Keratinocyte (primary cell): ENCODE data around the gene UXS1. TPM values are rescaled to one million over a fixed set of nuclear protein-coding genes. Genes with fewer than 3 reads are reported as not detected.

Source experiments
- DNase-seq: peaks from one replicate; pipeline ENCODE4 v3.0.0-alpha.2; 2011; ENCODE audit warnings: low read depth, missing footprints, low spot score
- FAIRE-seq: peaks from 2 replicates; lab custom pipeline; 2011; peaks lifted over from hg19 to GRCh38; lab: Jason Lieb, UNC
- H2AFZ ChIP-seq: 2 replicates; pipeline ENCODE4 v1.6.0; 2012; ENCODE audit warnings: low read length, control low read depth, inconsistent platforms; ENCODE audit not compliant: control insufficient read depth
- H3K27ac ChIP-seq: 2 replicates; pipeline ENCODE4 v1.5.1; 2011; ENCODE audit warnings: low read length; ENCODE audit not compliant: control insufficient read depth, insufficient read depth
- H3K27me3 ChIP-seq: 3 replicates; pipeline ENCODE4 v1.6.0; 2011; ENCODE audit warnings: low read length; ENCODE audit not compliant: control insufficient read depth, insufficient read depth; ENCODE audit errors: extremely low read depth
- H3K36me3 ChIP-seq, 2 experiments: 2 replicates in 1 of 2; 3 replicates in 1 of 2; pipeline ENCODE4 v1.5.1; 2011; ENCODE audit warnings: low read length in 2 of 2, mild to moderate bottlenecking in 1 of 2; ENCODE audit not compliant: control insufficient read depth in 2 of 2, insufficient read depth in 2 of 2; ENCODE audit errors: extremely low read depth in 1 of 2
- H3K4me1 ChIP-seq: 3 replicates; pipeline ENCODE4 v1.5.1; 2011; ENCODE audit warnings: low read length; ENCODE audit not compliant: control insufficient read depth, insufficient read depth; ENCODE audit errors: extremely low read depth
- H3K4me2 ChIP-seq: 3 replicates; pipeline ENCODE4 v1.6.0; 2011; ENCODE audit warnings: low read depth, low read length; ENCODE audit not compliant: control insufficient read depth, insufficient read depth; ENCODE audit errors: extremely low read depth
- H3K4me3 ChIP-seq, 3 experiments: fragments of 200-600 bp in 1 of 3; sonication (generic) in 1 of 3; 2 replicates in 2 of 3; 3 replicates in 1 of 3; pipeline ENCODE4 v1.5.1; 2011 to 2016; ENCODE audit warnings: low read length in 3 of 3, mild to moderate bottlenecking in 3 of 3, control low read depth in 2 of 3, inconsistent platforms in 1 of 3, low read depth in 1 of 3, mixed read lengths in 1 of 3, mixed run types in 1 of 3, moderate library complexity in 1 of 3; ENCODE audit not compliant: control insufficient read depth in 2 of 3, insufficient read depth in 2 of 3; ENCODE audit errors: extremely low read depth in 1 of 3
- H3K79me2 ChIP-seq: 2 replicates; pipeline ENCODE4 v1.6.0; 2012; ENCODE audit warnings: low read length; ENCODE audit not compliant: control insufficient read depth, insufficient read depth
- H3K9ac ChIP-seq: 3 replicates; pipeline ENCODE4 v1.6.0; 2011; ENCODE audit warnings: low read length; ENCODE audit not compliant: control insufficient read depth, insufficient read depth; ENCODE audit errors: extremely low read depth
- H3K9me1 ChIP-seq: 3 replicates; pipeline ENCODE4 v1.6.0; 2011; ENCODE audit warnings: low read length; ENCODE audit not compliant: control insufficient read depth, insufficient read depth; ENCODE audit errors: extremely low read depth
- H3K9me3 ChIP-seq: 2 replicates; pipeline ENCODE4 v1.5.1; 2012; ENCODE audit warnings: low read depth, low read length; ENCODE audit not compliant: control insufficient read depth
- H4K20me1 ChIP-seq: 3 replicates; pipeline ENCODE4 v1.6.0; 2011; ENCODE audit warnings: low read length; ENCODE audit not compliant: control insufficient read depth, insufficient read depth; ENCODE audit errors: extremely low read depth
- CTCF ChIP-seq, 3 experiments: IDR thresholded peaks in 1 of 3; conservative IDR thresholded peaks in 1 of 3; optimal IDR thresholded peaks in 1 of 3; 2 replicates in 2 of 3; 3 replicates in 1 of 3; pipeline versions ENCODE3 to v1.5.1; 2011; ENCODE audit warnings: low read length in 3 of 3, mild to moderate bottlenecking in 3 of 3, moderate library complexity in 2 of 3, control low read depth in 1 of 3, inconsistent platforms in 1 of 3; ENCODE audit not compliant: insufficient read depth in 2 of 3; ENCODE audit errors: extremely low read depth in 1 of 3
- EZH2 ChIP-seq: IDR thresholded peaks from one replicate; pipeline ENCODE4 v1.6.1; 2012; ENCODE audit warnings: inconsistent platforms, mild to moderate bottlenecking, low read length, moderate library complexity
- dilution Hi-C: fragments of 300-500 bp; cut with MboI; formaldehyde crosslinking; loops from one replicate; pipeline ENCODE4 v1.7.0; 2020; ENCODE audit warnings: low sequenced_read_pairs; ENCODE audit not compliant: extremely low pct_ligation_motif_present
- polyA plus RNA-seq, 5 experiments: library from polyadenylated mRNA; depleted of rRNA in 3 of 5; stranded (reverse) in 3 of 5; stranded (forward) in 1 of 5; unstranded in 1 of 5; fragments of >200 nt; gene quantifications; 1 replicate in 1 of 5; 2 replicates in 3 of 5; 3 replicates in 1 of 5; pipeline versions ENCODE4 v1.2.1 to v1.2.3, GENCODE V29; 2011 to 2012; ENCODE audit warnings: missing spikeins in 2 of 5, low read depth in 1 of 5, low replicate concordance in 1 of 5

The UXS1 gene
- polyA plus RNA-seq, 1 donor (not counting 4 experiments of a cell fraction or from before 2014, with no cell fraction given) = 43.5 TPM

- TF ChIP-seq CTCF (optimal IDR thresholded peaks at IDR 0.05 in 1 of 3, IDR thresholded peaks at IDR 0.05 in 1 of 3, conservative IDR thresholded peaks at IDR 0.05 in 1 of 3; ENCODE audit: extremely low read depth in 1 of 3, insufficient read depth in 2 of 3, low read length in 3 of 3) (no peak), EZH2 (no peak)
- Histone ChIP-seq H3K4me1 (peaks cover 15% of the 10 kb centered on the region), H3K9me3 (no peaks in the 10 kb centered on the region), H3K4me2 (no peak overlapping the region), H3K4me3 (no peak overlapping the region), H2AFZ (no peak overlapping the region), H3K9ac (no peak overlapping the region), H3K9me1 (no peaks in the 10 kb centered on the region), H3K27ac (no peak overlapping the region), H3K36me3 (peaks cover 3 to 5% of the 10 kb centered on the region in 2 experiments), H3K79me2 (peaks cover 43% of the 10 kb centered on the region), H4K20me1 (peaks cover 4% of the 10 kb centered on the region), H3K27me3 (no peaks in the 10 kb centered on the region)
- dilution Hi-C loops = no loop called here
- DNase-seq = no peak
- no peak for FAIRE-seq
These were observed 2.5 kb downstream of the UXS1 start for GRCh38 chr2:106191511-106192016.

GRCh38 chr2:106189764-106190468 lies 4.2 kb downstream of the UXS1 start:
- H3K36me3 ChIP-seq = peaks cover 3 to 5% of the 10 kb centered on the region in 2 experiments
- H3K9me3 ChIP-seq = no peaks in the 10 kb centered on the region
- H3K4me3 ChIP-seq = no peak overlapping the region
- DNase-seq (peak; percentile 5), FAIRE-seq (peak; percentile 34)
- H3K79me2 ChIP-seq = peaks cover 56% of the 10 kb centered on the region
- peaks cover 4% of the 10 kb centered on the region for H4K20me1 ChIP-seq
- H2AFZ ChIP-seq = no peak overlapping the region
- dilution Hi-C loops = no loop called here
- H3K27me3 ChIP-seq = no peaks in the 10 kb centered on the region
- TF ChIP-seq EZH2 (no peak), CTCF (optimal IDR thresholded peaks at IDR 0.05 in 1 of 3, IDR thresholded peaks at IDR 0.05 in 1 of 3, conservative IDR thresholded peaks at IDR 0.05 in 1 of 3; ENCODE audit: extremely low read depth in 1 of 3, insufficient read depth in 2 of 3, low read length in 3 of 3) (no peak)
- peak overlapping the region; percentile 18 for H3K4me2 ChIP-seq
- peaks cover 13% of the 10 kb centered on the region for H3K4me1 ChIP-seq
- peak overlapping the region; percentile 8 for H3K27ac ChIP-seq
- H3K9me1 ChIP-seq = no peaks in the 10 kb centered on the region
- no peak overlapping the region for H3K9ac ChIP-seq
